IMR-90 (cell line): ENCODE data around the gene GRHL3. TPM values are rescaled to one million over a fixed set of nuclear protein-coding genes. Genes with fewer than 3 reads are reported as not detected.

Experiments
- ATAC-seq: fragments of 200-7000 bp; cut with Tn5 transposase; 2 replicates; pipeline ENCODE4 v1.9.1; 2020; ENCODE audit warnings: low read depth, mild to moderate bottlenecking, moderate library complexity
- BruUV-seq: library from RNA; stranded (reverse); fragments of 400-500 nt; replicated peaks from 2 replicates; lab custom pipeline; 2021; lab: Mats Ljungman, UMichigan
- CTCF ChIA-PET: fragments of 300-600 bp; formaldehyde crosslinking; extraction: SDS; loops from one replicate; lab custom pipeline; 2021; ENCODE audit warnings: antibody characterized with exemption; lab: Yijun Ruan, JAX
- POLR2A ChIA-PET: fragments of 300-600 bp; sonication (Branson Sonifier 250); formaldehyde crosslinking; loops from one replicate; lab custom pipeline; 2022; ENCODE audit warnings: antibody characterized with exemption; ENCODE audit not compliant: unreplicated experiment; lab: Charles Lee
- DNase-seq: peaks from one replicate; pipeline ENCODE4 v3.0.0; 2013
- H2AFZ ChIP-seq: replicated peaks from 2 replicates; pipeline ENCODE3; 2013; ENCODE audit warnings: low read length, mild to moderate bottlenecking; ENCODE audit not compliant: poor library complexity
- H2AK5ac ChIP-seq: 2 replicates; pipeline ENCODE4 v1.6.1; 2013; ENCODE audit warnings: low read depth, low read length, inconsistent platforms
- H2AK9ac ChIP-seq: replicated peaks from 2 replicates; pipeline ENCODE3; 2013; ENCODE audit warnings: mild to moderate bottlenecking, low read depth, low read length, moderate library complexity; ENCODE audit not compliant: poor library complexity
- H2BK120ac ChIP-seq: 2 replicates; pipeline ENCODE4 v1.6.1; 2013; ENCODE audit warnings: low read depth, low read length, inconsistent platforms
- H2BK15ac ChIP-seq: 3 replicates; pipeline ENCODE4 v1.6.1; 2013; ENCODE audit warnings: low read depth, low read length, inconsistent platforms
- H2BK20ac ChIP-seq: 2 replicates; pipeline ENCODE4 v1.6.1; 2013; ENCODE audit warnings: low read depth, mild to moderate bottlenecking, inconsistent platforms, low read length, moderate library complexity
- H2BK5ac ChIP-seq: 2 replicates; pipeline ENCODE4 v1.6.1; 2013; ENCODE audit warnings: mild to moderate bottlenecking, low read depth, low read length, inconsistent platforms; ENCODE audit not compliant: poor library complexity, severe bottlenecking
- H3K14ac ChIP-seq: replicated peaks from 2 replicates; pipeline ENCODE4 v1.6.1; 2013; ENCODE audit warnings: low read depth, low read length, inconsistent platforms
- H3K18ac ChIP-seq: 2 replicates; pipeline ENCODE4 v1.6.1; 2013; ENCODE audit warnings: low read depth, low read length, control low read depth
- H3K23ac ChIP-seq: 2 replicates; pipeline ENCODE4 v1.6.1; 2013; ENCODE audit warnings: low read depth, low read length, inconsistent platforms
- H3K27ac ChIP-seq: 2 replicates; pipeline ENCODE4 v1.5.1; 2013; ENCODE audit warnings: mild to moderate bottlenecking, control low read depth, low read length; ENCODE audit not compliant: insufficient read depth
- H3K27me3 ChIP-seq: 2 replicates; pipeline ENCODE4 v1.6.1; 2013; ENCODE audit warnings: low read length; ENCODE audit not compliant: control insufficient read depth, insufficient read depth
- H3K36me3 ChIP-seq: 2 replicates; pipeline ENCODE4 v1.6.1; 2013; ENCODE audit warnings: low read length, mixed read lengths; ENCODE audit not compliant: control insufficient read depth, insufficient read depth
- H3K4ac ChIP-seq: 2 replicates; pipeline ENCODE4 v1.6.1; 2013; ENCODE audit warnings: low read depth, low read length, inconsistent platforms
- H3K4me1 ChIP-seq: 2 replicates; pipeline ENCODE4 v1.6.1; 2013; ENCODE audit warnings: low read length, mixed read lengths; ENCODE audit not compliant: control insufficient read depth, insufficient read depth
- H3K4me2 ChIP-seq: 2 replicates; pipeline ENCODE4 v1.6.1; 2013; ENCODE audit warnings: low read depth, mild to moderate bottlenecking, control low read depth, low read length, moderate library complexity
- H3K4me3 ChIP-seq: 2 replicates; pipeline ENCODE4 v1.5.1; 2013; ENCODE audit warnings: low read depth, mild to moderate bottlenecking, control low read depth, low read length, moderate library complexity; ENCODE audit not compliant: insufficient read depth
- H3K56ac ChIP-seq: 2 replicates; pipeline ENCODE4 v1.6.1; 2013; ENCODE audit warnings: low read length, inconsistent platforms; ENCODE audit not compliant: insufficient read depth; ENCODE audit errors: extremely low read depth
- H3K79me1 ChIP-seq, 2 experiments: 2 replicates each; pipeline ENCODE4 v1.6.1; 2013; ENCODE audit warnings: low read length in 2 of 2, inconsistent platforms in 1 of 2, low read depth in 1 of 2
- H3K9ac ChIP-seq: 2 replicates; pipeline ENCODE4 v1.6.1; 2013; ENCODE audit warnings: low read depth, low read length, control low read depth
- H3K9me1 ChIP-seq: 2 replicates; pipeline ENCODE4 v1.6.1; 2013; ENCODE audit warnings: low read length, inconsistent platforms; ENCODE audit not compliant: insufficient read depth
- H3K9me3 ChIP-seq: 2 replicates; pipeline ENCODE4 v1.6.1; 2013; ENCODE audit warnings: low read length; ENCODE audit not compliant: control insufficient read depth, insufficient read depth
- H4K20me1 ChIP-seq: 2 replicates; pipeline ENCODE4 v1.6.1; 2013; ENCODE audit warnings: low read length, inconsistent platforms; ENCODE audit not compliant: insufficient read depth
- H4K5ac ChIP-seq: 2 replicates; pipeline ENCODE4 v1.6.1; 2013; ENCODE audit warnings: mild to moderate bottlenecking, low read depth, low read length, control low read depth
- H4K8ac ChIP-seq, 2 experiments: 2 replicates each; pipeline ENCODE4 v1.6.1; 2013; ENCODE audit warnings: low read depth in 2 of 2, low read length in 2 of 2, control low read depth in 1 of 2, inconsistent platforms in 1 of 2
- H4K91ac ChIP-seq: 2 replicates; pipeline ENCODE4 v1.6.1; 2013; ENCODE audit warnings: low read depth, low read length, inconsistent platforms; ENCODE audit not compliant: insufficient read depth
- CEBPB ChIP-seq: IDR thresholded peaks from 2 replicates; pipeline ENCODE4 v1.6.1; 2012; ENCODE audit warnings: low read depth, low read length, improper control_type of control experiment
- FOS ChIP-seq: fragments of 150-350 bp; IDR thresholded peaks from 2 replicates; pipeline ENCODE4 v1.6.1; 2016; ENCODE audit warnings: low read depth, low read length
- NFE2L2 ChIP-seq: fragments of 150-350 bp; IDR thresholded peaks from 2 replicates; pipeline ENCODE4 v1.6.1; 2016; ENCODE audit warnings: low read depth, mild to moderate bottlenecking, low read length
- RAD21 ChIP-seq: IDR thresholded peaks from 2 replicates; pipeline ENCODE4 v1.6.1; 2012; ENCODE audit warnings: low read length, improper control_type of control experiment
- WGBS, 2 experiments: methylation state at CpG; one replicate each; pipeline versions ENCODE4 v1.1.5 to v1.1.7; 2013; ENCODE audit warnings: missing lambda C conversion rate in 2 of 2; ENCODE audit not compliant: insufficient read length in 1 of 2; ENCODE audit errors: extremely low coverage in 2 of 2; 5-methylcytosine and 5-hydroxymethylcytosine counted together
- dilution Hi-C: fragments of 300-500 bp; cut with HindIII; formaldehyde crosslinking; loops from one replicate; pipeline ENCODE4 v1.14.3; 2018; ENCODE audit warnings: low sequenced_read_pairs; ENCODE audit not compliant: unreplicated experiment
- in situ Hi-C: fragments of 300-500 bp; cut with MboI; formaldehyde crosslinking; loops from 3 replicates; pipeline ENCODE4 v1.14.3; 2019; ENCODE audit warnings: low sequenced_read_pairs, inconsistent platforms, mixed read lengths
- intact Hi-C: fragments of 100-400 bp; cut with micrococcal nuclease; formaldehyde crosslinking; loops from 2 replicates; pipeline ENCODE4 v1.10.0; 2022
- polyA plus RNA-seq, 3 experiments: library from polyadenylated mRNA; depleted of rRNA; stranded (reverse); fragments of >200 nt; gene quantifications; 2 replicates each; pipeline ENCODE4 v1.2.3, GENCODE V29; 2012; ENCODE audit warnings: low replicate concordance in 1 of 3
- total RNA-seq: library from RNA; depleted of rRNA; stranded (reverse); fragments of >200 nt; gene quantifications from 2 replicates; pipeline ENCODE4 v1.2.3, GENCODE V29; 2012
- TF ChIP-seq, protein P1 (sequence below): fragments of 150-350 bp; IDR thresholded peaks from 2 replicates; pipeline ENCODE4 v1.6.1; 2017; ENCODE audit warnings: mild to moderate bottlenecking, antibody characterized with exemption, low read length, low read depth
- TF ChIP-seq, protein P2 (sequence below): conservative IDR thresholded peaks from 2 replicates; pipeline ENCODE4 v1.5.1; 2012; ENCODE audit warnings: mild to moderate bottlenecking, low read depth, low read length, improper control_type of control experiment

GRHL3 gene
- total and polyA plus RNA-seq, 2 of the 4 experiments (the other 2 are of a cell fraction): not detected

DNA sequence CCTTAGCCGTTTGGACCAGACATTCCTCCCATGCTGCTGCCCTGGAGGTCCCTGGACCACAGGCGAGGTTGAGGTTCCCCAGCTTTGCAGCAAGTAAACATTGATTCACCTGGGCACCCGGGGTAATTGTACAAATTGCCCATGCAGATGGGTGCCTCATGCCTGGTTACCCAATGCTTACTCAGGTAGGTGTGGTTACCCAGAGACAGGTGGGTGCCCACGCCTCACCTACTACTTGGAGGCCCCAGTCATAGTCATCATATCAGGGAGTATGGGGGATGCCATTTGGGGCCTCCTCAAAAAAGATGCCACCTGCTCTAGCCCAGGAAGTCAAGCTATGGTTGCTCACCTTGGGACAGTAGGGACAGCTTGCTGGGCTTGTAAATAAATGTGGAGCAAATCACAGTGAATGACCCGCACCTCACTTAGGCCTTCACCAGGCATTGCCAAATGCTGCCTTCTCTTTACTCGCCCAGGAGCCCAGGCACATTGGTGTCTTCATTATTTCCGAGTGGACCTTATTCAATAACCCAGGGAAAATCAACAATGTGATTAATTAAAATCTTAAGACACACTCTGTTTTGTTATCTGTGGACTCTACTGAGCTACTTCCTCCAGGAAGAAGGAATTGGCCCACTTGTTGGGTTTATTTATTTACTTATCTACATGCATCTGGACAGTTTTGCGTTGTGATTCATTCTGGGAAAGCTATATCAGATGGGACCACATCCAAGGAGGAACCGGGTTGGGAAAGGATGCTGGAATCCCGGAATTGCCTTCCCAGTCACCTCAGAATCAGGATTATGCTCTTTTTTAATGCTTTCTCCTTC lies 35.6 kb upstream of the GRHL3 start:
- no peaks in the 10 kb centered on the region for H3K9me3 ChIP-seq
- no peak overlapping the region; the same call in 1 of the 2 replicates for H2AK5ac ChIP-seq
- H4K5ac ChIP-seq: no peak overlapping the region
- H3K27me3 ChIP-seq: peaks cover 17% of the 10 kb centered on the region
- ATAC-seq (peak; percentile 61), DNase-seq (peak; percentile 86)
- H3K4me1 ChIP-seq: peaks cover 7% of the 10 kb centered on the region; the same call in 1 of the 2 replicates
- dilution Hi-C loops (no loop called here), in situ Hi-C loops (no loop called here), intact Hi-C loops (no loop called here)
- H2BK20ac ChIP-seq: no peak overlapping the region
- no peak overlapping the region for H3K18ac ChIP-seq
- CTCF ChIA-PET: no interaction called here
- peak; percentile 40; the same call in 1 of the 2 replicates for TF ChIP-seq CEBPB
- TF ChIP-seq, protein P1, sequence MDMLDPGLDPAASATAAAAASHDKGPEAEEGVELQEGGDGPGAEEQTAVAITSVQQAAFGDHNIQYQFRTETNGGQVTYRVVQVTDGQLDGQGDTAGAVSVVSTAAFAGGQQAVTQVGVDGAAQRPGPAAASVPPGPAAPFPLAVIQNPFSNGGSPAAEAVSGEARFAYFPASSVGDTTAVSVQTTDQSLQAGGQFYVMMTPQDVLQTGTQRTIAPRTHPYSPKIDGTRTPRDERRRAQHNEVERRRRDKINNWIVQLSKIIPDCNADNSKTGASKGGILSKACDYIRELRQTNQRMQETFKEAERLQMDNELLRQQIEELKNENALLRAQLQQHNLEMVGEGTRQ: no peak
- TF ChIP-seq RAD21: no peak
- TF ChIP-seq, protein P2, sequence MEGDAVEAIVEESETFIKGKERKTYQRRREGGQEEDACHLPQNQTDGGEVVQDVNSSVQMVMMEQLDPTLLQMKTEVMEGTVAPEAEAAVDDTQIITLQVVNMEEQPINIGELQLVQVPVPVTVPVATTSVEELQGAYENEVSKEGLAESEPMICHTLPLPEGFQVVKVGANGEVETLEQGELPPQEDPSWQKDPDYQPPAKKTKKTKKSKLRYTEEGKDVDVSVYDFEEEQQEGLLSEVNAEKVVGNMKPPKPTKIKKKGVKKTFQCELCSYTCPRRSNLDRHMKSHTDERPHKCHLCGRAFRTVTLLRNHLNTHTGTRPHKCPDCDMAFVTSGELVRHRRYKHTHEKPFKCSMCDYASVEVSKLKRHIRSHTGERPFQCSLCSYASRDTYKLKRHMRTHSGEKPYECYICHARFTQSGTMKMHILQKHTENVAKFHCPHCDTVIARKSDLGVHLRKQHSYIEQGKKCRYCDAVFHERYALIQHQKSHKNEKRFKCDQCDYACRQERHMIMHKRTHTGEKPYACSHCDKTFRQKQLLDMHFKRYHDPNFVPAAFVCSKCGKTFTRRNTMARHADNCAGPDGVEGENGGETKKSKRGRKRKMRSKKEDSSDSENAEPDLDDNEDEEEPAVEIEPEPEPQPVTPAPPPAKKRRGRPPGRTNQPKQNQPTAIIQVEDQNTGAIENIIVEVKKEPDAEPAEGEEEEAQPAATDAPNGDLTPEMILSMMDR: no peak
- TF ChIP-seq NFE2L2: no peak
- peak; percentile 39; the same call in 1 of the 2 replicates for TF ChIP-seq FOS
- H3K9ac ChIP-seq: no peak overlapping the region
- H3K27ac ChIP-seq: no peak overlapping the region
- no peak overlapping the region for H3K23ac ChIP-seq
- 0 out of 2 replicates have a peak, but pooled peaks cover 5% of the 10 kb centered on the region for H3K9me1 ChIP-seq
- no peaks in the 10 kb centered on the region for H3K36me3 ChIP-seq
- H3K4me3 ChIP-seq: no peak overlapping the region
- no peak overlapping the region for H3K56ac ChIP-seq
- no peak overlapping the region for H4K8ac ChIP-seq
- no peak overlapping the region; the same call in 1 of the 2 replicates for H3K14ac ChIP-seq
- H3K4ac ChIP-seq: no peak overlapping the region
- no peak overlapping the region for H2AFZ ChIP-seq
- no peaks in the 10 kb centered on the region for H4K20me1 ChIP-seq
- H3K79me1 ChIP-seq: no peaks in the 10 kb centered on the region
- H2BK120ac ChIP-seq: no peak overlapping the region
- POLR2A ChIA-PET: no interaction called here
- no peak overlapping the region for H4K91ac ChIP-seq
- BruUV-seq: no TSS peak
- no peak overlapping the region for H3K4me2 ChIP-seq
- WGBS, 2 experiments: 80% methylated on average over 1 of the region's 10 CpGs; no CpG with 5 or more reads in 1 of the 2 experiments
- no peak overlapping the region for H2BK5ac ChIP-seq
- no peak overlapping the region for H2AK9ac ChIP-seq
- no peak overlapping the region for H2BK15ac ChIP-seq
